WTC11 (cell line): Measurements from ENCODE around the gene MAPT. TPM values are rescaled to one million over a fixed set of nuclear protein-coding genes. Genes with fewer than 3 reads are reported as not detected.

ENCODE experiments used
- ATAC-seq: fragments of 200-7000 bp; cut with Tn5 transposase; 2 replicates; pipeline ENCODE4 v1.10.0; 2021; ENCODE audit warnings: mild to moderate bottlenecking, moderate library complexity
- CTCF ChIA-PET: fragments of 300-600 bp; sonication (Branson Sonifier 250); formaldehyde crosslinking; loops from one replicate; lab custom pipeline; 2021; ENCODE audit warnings: antibody characterized with exemption; lab: Charles Lee
- POLR2A ChIA-PET: fragments of 350-600 bp; sonication (Branson Sonifier 250); formaldehyde crosslinking; loops from one replicate; lab custom pipeline; 2021; ENCODE audit warnings: antibody characterized with exemption; lab: Charles Lee
- DNase-seq: peaks from one replicate; pipeline ENCODE4 v3.0.0; 2021; ENCODE audit warnings: low spot score
- H3K27ac Mint-ChIP-seq: 2 replicates; pipeline ENCODE4 v1.8.0; 2021; ENCODE audit warnings: mixed read lengths
- H3K27me3 Mint-ChIP-seq: 2 replicates; pipeline ENCODE4 v1.8.0; 2021; ENCODE audit warnings: low read depth, mild to moderate bottlenecking, moderate library complexity, mixed read lengths
- H3K36me3 Mint-ChIP-seq: 2 replicates; pipeline ENCODE4 v1.8.0; 2021; ENCODE audit warnings: mixed read lengths
- H3K4me1 Mint-ChIP-seq: 2 replicates; pipeline ENCODE4 v1.8.0; 2022; ENCODE audit warnings: mixed read lengths
- H3K4me3 Mint-ChIP-seq: 2 replicates; pipeline ENCODE4 v1.8.0; 2021; ENCODE audit warnings: mild to moderate bottlenecking, moderate library complexity, mixed read lengths
- H3K9me3 Mint-ChIP-seq: 2 replicates; pipeline ENCODE4 v1.8.0; 2021; ENCODE audit warnings: mixed read lengths
- AR ChIP-seq: fragments of 250-450 bp; sonication (Bioruptor Pico); IDR thresholded peaks from 2 replicates; pipeline ENCODE4 v1.9.0; 2021; ENCODE audit warnings: mild to moderate bottlenecking
- CBFB ChIP-seq: sonication (generic); formaldehyde crosslinking; IDR thresholded peaks from 2 replicates; pipeline ENCODE4 v1.8.1; 2022; ENCODE audit warnings: mild to moderate bottlenecking, low read depth, missing genetic modification reagents
- CREB1 ChIP-seq: sonication (generic); formaldehyde crosslinking; IDR thresholded peaks from 2 replicates; pipeline ENCODE4 v1.8.0; 2023; ENCODE audit warnings: mild to moderate bottlenecking, missing genetic modification reagents
- E2F1 ChIP-seq: sonication (generic); formaldehyde crosslinking; IDR thresholded peaks from 2 replicates; pipeline ENCODE4 v1.8.0; 2022; ENCODE audit warnings: mild to moderate bottlenecking, missing genetic modification reagents
- ETV6 ChIP-seq: sonication (generic); formaldehyde crosslinking; IDR thresholded peaks from 2 replicates; pipeline ENCODE4 v1.8.1; 2022; ENCODE audit warnings: mild to moderate bottlenecking, missing genetic modification reagents
- GTF2I ChIP-seq: fragments of 250-450 bp; sonication (Bioruptor Pico); conservative IDR thresholded peaks from 2 replicates; pipeline ENCODE4 v1.4.0; 2021; ENCODE audit warnings: mild to moderate bottlenecking
- KAT7 ChIP-seq: sonication (generic); formaldehyde crosslinking; IDR thresholded peaks from 2 replicates; pipeline ENCODE4 v1.8.1; 2023; ENCODE audit warnings: missing genetic modification reagents, mild to moderate bottlenecking, borderline replicate concordance
- MAX ChIP-seq: sonication (generic); formaldehyde crosslinking; IDR thresholded peaks from 2 replicates; pipeline ENCODE4 v1.8.0; 2022; ENCODE audit warnings: mild to moderate bottlenecking, missing genetic modification reagents
- SMAD3 ChIP-seq: sonication (generic); formaldehyde crosslinking; IDR thresholded peaks from 2 replicates; pipeline ENCODE4 v1.8.0; 2022; ENCODE audit warnings: missing genetic modification reagents, mild to moderate bottlenecking, borderline replicate concordance
- SOX15 ChIP-seq: fragments of 250-450 bp; sonication (Bioruptor Pico); IDR thresholded peaks from 2 replicates; pipeline ENCODE4 v1.9.0; 2021; ENCODE audit warnings: mild to moderate bottlenecking
- TP53 ChIP-seq: sonication (generic); formaldehyde crosslinking; IDR thresholded peaks from 2 replicates; pipeline ENCODE4 v1.8.1; 2023; ENCODE audit warnings: mild to moderate bottlenecking, missing genetic modification reagents
- USF1 ChIP-seq: sonication (generic); formaldehyde crosslinking; IDR thresholded peaks from 2 replicates; pipeline ENCODE4 v1.8.0; 2022; ENCODE audit warnings: mild to moderate bottlenecking, missing genetic modification reagents
- ZNF138 ChIP-seq: sonication (generic); formaldehyde crosslinking; conservative IDR thresholded peaks from 2 replicates; pipeline ENCODE4 v1.8.1; 2022; ENCODE audit warnings: mild to moderate bottlenecking, moderate library complexity, missing genetic modification reagents
- ZNF219 ChIP-seq: sonication (generic); formaldehyde crosslinking; IDR thresholded peaks from 2 replicates; pipeline ENCODE4 v1.8.0; 2023; ENCODE audit warnings: missing genetic modification reagents, mild to moderate bottlenecking, borderline replicate concordance
- ZNF416 ChIP-seq: fragments of 250-450 bp; sonication (Bioruptor Pico); IDR thresholded peaks from 2 replicates; pipeline ENCODE4 v1.9.0; 2021; ENCODE audit warnings: mild to moderate bottlenecking, inconsistent platforms
- ZNF532 ChIP-seq: fragments of 250-450 bp; sonication (Bioruptor Pico); IDR thresholded peaks from 2 replicates; pipeline ENCODE4 v1.9.0; 2021; ENCODE audit warnings: mild to moderate bottlenecking, borderline replicate concordance
- total RNA-seq: library from RNA; stranded (reverse); gene quantifications from 3 replicates; pipeline ENCODE4 v1.2.3, GENCODE V29; 2021

MAPT gene
- total RNA-seq, 1 experiment from 2014 or later = 2.2 TPM

GRCh38 chr17:45940826-45941225 lies 46.5 kb downstream of the MAPT start (continued):
- TF ChIP-seq MAX = no peak
- TF ChIP-seq ZNF219 (CRISPR knock-in tag) = no peak

- ChIA-PET CTCF (interaction anchor here (1.7 kb wide), 1 partner anchor 27 kb away, joined by 4 read pairs; no protein-coding TSS in a partner anchor), POLR2A (no interaction called here)
- ATAC-seq = no peak
- Mint-ChIP-seq H3K27me3 (peaks cover 5% of the 10 kb centered on the region), H3K4me1 (peaks cover 42% of the 10 kb centered on the region), H3K4me3 (no peak overlapping the region), H3K9me3 (no peaks in the 10 kb centered on the region), H3K36me3 (no peaks in the 10 kb centered on the region), H3K27ac (no peak overlapping the region)
- TF ChIP-seq ETV6 (CRISPR knock-in tag) (no peak), USF1 (CRISPR knock-in tag) (no peak), GTF2I (CRISPR knock-in tag) (no peak), CREB1 (CRISPR knock-in tag) (no peak), ZNF532 (CRISPR knock-in tag) (no peak), AR (CRISPR knock-in tag) (no peak), ZNF138 (CRISPR knock-in tag) (no peak), SOX15 (CRISPR knock-in tag) (no peak), SMAD3 (CRISPR knock-in tag) (no peak), KAT7 (no peak), ZNF416 (CRISPR knock-in tag) (no peak), CBFB (no peak), ZNF219 (CRISPR knock-in tag) (no peak), TP53 (no peak), E2F1 (CRISPR knock-in tag) (no peak)
- no peak for DNase-seq
Observed at GRCh38 chr17:45941395-45941794, 47.0 kb downstream of the MAPT start.
